GM10266 (cell line): ENCODE data around the gene GLIPR1L2.

ENCODE experiments used
- DNase-seq: peaks from one replicate; pipeline ENCODE4 v3.0.0; 2012; ENCODE audit errors: extremely low spot score
- CTCF ChIP-seq: IDR thresholded peaks from 2 replicates; pipeline ENCODE4 v1.5.1; 2012; ENCODE audit warnings: mild to moderate bottlenecking, low read depth; ENCODE audit not compliant: control insufficient read depth, insufficient read depth; ENCODE audit errors: missing control alignments

GLIPR1L2 gene

GRCh38 chr12:75361408-75361807, 29.5 kb upstream of the GLIPR1L2 start:
- no peak for DNase-seq

DNA sequence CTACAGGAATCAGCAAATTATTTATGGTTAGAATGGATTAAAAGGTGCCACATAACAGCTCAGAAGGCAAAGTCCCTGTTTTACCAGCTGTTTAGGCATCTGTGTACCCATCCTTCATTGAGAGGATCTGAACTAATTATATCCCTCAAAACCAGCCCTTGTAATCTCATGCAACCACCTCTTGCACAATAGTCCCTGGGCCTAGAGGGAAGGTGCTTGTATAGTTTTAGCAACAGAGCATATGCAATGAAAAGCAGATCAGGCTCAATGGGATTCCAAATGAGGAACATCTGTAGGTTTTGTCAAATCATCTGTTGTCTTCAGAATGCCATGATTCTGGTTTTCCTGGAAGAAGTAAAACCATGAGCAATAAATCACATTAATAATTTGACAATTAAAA, 26.0 kb upstream of the GLIPR1L2 start:
- no peak for DNase-seq
- no peak for TF ChIP-seq CTCF

More at GRCh38 chr12:75361408-75361807, 29.5 kb upstream of the GLIPR1L2 start:
- TF ChIP-seq CTCF = no peak

GRCh38 chr12:75366629-75367028, 24.3 kb upstream of the GLIPR1L2 start:
- no peak for TF ChIP-seq CTCF
- no peak for DNase-seq

DNA sequence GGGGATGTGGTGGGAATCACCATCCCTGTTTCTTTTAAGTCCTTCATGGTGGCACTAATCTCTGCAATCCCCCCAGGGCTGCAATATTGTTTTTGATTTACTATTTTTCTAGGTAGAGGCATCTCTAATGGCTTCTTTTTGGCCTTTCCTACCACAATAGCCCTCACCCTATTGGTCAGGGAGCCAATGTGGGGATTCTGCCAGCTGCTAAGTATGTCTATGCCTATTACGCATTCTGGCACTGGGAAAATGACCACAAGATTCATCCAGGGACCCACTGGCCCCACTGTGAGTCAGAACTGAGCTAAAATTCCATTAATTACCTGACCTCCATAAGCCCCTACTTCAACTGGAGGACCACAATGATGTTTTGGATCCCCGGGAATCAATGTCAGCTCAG, 15.9 kb upstream of the GLIPR1L2 start:
- no peak for DNase-seq
- TF ChIP-seq CTCF = no peak

DNA sequence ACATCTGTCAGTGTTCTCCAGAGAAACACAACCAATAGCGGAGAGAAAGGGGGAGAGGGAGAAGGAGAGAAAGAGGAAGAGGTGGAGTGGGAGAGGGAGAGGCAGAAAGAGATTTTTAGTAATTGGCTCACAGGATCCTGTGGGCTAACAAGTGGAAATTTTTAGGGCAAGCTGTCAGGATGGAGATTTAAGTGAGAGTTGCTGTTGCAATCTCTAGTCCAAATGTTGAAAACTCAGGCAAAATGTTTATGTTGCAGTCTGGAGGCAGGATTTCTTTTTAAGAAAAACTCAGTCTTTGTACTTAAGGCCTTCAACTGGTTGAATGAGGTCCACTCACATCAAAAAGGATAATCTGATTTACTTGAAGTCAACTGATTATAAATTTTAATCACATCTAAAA, 12.5 kb upstream of the GLIPR1L2 start:
- DNase-seq = no peak

GRCh38 chr12:75389061-75389460, 1.8 kb upstream of the GLIPR1L2 start:
- no peak for DNase-seq
- no peak for TF ChIP-seq CTCF

More for the DNA sequence above, 12.5 kb upstream of the GLIPR1L2 start:
- no peak for TF ChIP-seq CTCF

- no peak for DNase-seq
Observed at GRCh38 chr12:75389706-75390105, 1.2 kb upstream of the GLIPR1L2 start.

More at GRCh38 chr12:75389706-75390105, 1.2 kb upstream of the GLIPR1L2 start:
- TF ChIP-seq CTCF = no peak
